ENCODE measurements around the gene BATF3.

DNA sequence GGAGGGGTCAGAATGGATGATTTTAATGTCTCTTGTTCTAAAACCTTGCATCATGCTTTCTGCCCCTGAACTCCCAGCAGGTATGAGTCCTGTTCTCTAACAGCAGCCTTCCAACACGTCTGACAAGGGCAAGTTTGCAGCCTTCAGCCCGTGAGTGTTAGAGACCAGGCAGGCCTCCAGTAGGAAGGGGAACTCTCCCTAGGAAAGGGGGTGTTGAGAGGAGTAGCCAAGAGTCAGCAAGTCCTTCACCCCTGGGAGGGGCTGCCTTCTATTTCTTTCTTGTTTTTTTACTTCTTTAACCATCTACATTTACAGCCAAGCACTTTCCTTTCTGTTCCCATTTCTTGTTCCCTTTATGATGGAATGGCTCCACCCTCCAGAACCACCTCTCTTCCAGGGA, 14.2 kb downstream of the BATF3 start:
- TF ChIP-seq CTCF (IDR thresholded peaks at IDR 0.05) (no peak), POLR2A (IDR thresholded peaks at IDR 0.05) (no peak), POLR2AphosphoS5 (IDR thresholded peaks at IDR 0.05; ENCODE audit: insufficient read depth in 1 of 2, low read depth in 1 of 2) (no peak)

Measured in vagina (tissue), 2 donors.